Epithelial cell of esophagus (primary cell): Measurements from ENCODE around the gene DAD1.

Source experiments
- DNase-seq: peaks from one replicate; pipeline ENCODE4 v3.0.0; 2010; ENCODE audit warnings: low read depth
- H3K4me3 ChIP-seq: 2 replicates; pipeline ENCODE4 v1.5.1; 2011; ENCODE audit warnings: mild to moderate bottlenecking, low read length, control low read depth
- TF ChIP-seq, protein P1 (sequence below): IDR thresholded peaks from 2 replicates; pipeline ENCODE4 v1.5.1; 2011; ENCODE audit warnings: low read depth, mild to moderate bottlenecking, low read length, control low read depth, inconsistent platforms; ENCODE audit not compliant: insufficient read depth; ENCODE audit errors: missing control alignments

DAD1 gene

DNA sequence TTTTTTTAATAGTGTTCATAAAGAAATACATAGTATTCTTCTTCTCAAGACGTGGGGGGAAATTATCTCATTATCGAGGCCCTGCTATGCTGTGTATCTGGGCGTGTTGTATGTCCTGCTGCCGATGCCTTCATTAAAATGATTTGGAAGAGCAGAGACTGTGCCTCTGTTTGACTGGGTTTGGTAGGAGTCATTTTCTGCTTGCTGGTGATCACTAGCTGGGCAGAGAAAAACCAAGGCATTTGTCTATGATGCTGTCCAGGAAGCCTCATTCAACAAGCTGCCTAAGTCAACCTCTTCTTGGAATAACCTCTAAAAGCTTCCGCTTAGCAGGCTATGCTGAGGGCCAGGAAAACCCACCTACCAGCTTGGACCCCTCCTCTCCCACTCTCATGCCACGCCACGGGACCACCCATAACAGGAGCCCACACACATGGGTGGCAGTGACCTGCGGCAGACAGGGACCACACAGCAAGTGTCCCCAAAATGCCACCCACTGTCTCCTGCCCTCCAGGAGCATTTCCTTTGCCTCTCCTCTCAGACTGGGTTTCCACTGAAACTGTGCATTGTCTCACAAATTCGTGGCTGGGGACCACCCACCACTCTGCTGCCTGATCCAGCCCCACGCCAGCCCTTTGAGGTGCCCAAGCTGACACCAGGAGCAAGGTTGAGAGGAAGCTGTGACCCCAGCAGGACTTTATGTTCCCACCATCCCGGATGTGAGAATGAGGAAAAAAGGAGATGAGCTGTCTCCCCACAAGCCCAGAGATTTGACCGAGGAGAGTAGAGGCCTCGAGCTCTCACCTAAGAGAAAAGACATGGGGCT, 36.8 kb downstream of the DAD1 start:
- TF ChIP-seq, protein P1, sequence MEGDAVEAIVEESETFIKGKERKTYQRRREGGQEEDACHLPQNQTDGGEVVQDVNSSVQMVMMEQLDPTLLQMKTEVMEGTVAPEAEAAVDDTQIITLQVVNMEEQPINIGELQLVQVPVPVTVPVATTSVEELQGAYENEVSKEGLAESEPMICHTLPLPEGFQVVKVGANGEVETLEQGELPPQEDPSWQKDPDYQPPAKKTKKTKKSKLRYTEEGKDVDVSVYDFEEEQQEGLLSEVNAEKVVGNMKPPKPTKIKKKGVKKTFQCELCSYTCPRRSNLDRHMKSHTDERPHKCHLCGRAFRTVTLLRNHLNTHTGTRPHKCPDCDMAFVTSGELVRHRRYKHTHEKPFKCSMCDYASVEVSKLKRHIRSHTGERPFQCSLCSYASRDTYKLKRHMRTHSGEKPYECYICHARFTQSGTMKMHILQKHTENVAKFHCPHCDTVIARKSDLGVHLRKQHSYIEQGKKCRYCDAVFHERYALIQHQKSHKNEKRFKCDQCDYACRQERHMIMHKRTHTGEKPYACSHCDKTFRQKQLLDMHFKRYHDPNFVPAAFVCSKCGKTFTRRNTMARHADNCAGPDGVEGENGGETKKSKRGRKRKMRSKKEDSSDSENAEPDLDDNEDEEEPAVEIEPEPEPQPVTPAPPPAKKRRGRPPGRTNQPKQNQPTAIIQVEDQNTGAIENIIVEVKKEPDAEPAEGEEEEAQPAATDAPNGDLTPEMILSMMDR, result no peak
- no peak for DNase-seq
- no peak overlapping the region for H3K4me3 ChIP-seq

DNA sequence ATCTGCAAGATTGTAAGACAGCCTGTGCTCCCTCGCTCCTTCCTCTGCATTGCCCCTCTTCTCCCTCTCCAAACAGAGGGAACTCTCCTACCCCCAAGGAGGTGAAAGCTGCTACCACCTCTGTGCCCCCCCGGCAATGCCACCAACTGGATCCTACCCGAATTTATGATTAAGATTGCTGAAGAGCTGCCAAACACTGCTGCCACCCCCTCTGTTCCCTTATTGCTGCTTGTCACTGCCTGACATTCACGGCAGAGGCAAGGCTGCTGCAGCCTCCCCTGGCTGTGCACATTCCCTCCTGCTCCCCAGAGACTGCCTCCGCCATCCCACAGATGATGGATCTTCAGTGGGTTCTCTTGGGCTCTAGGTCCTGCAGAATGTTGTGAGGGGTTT, 37.4 kb downstream of the DAD1 start:
- H3K4me3 ChIP-seq, result no peak overlapping the region
- TF ChIP-seq, protein P1, result no peak
- DNase-seq, result no peak

GRCh38 chr14:22549981-22550673, 38.9 kb downstream of the DAD1 start:
- H3K4me3 ChIP-seq, result no peak overlapping the region
- TF ChIP-seq, protein P1, result no peak
- DNase-seq, result no peak

- H3K4me3 ChIP-seq, result no peak overlapping the region
- DNase-seq, result no peak
- TF ChIP-seq, protein P1, result no peak
Measured at GRCh38 chr14:22549324-22549962, 39.6 kb downstream of the DAD1 start.

- no peak for DNase-seq
- no peak overlapping the region for H3K4me3 ChIP-seq
- TF ChIP-seq, protein P1, result no peak
Measured at GRCh38 chr14:22547948-22548750, 40.9 kb downstream of the DAD1 start.

DNA sequence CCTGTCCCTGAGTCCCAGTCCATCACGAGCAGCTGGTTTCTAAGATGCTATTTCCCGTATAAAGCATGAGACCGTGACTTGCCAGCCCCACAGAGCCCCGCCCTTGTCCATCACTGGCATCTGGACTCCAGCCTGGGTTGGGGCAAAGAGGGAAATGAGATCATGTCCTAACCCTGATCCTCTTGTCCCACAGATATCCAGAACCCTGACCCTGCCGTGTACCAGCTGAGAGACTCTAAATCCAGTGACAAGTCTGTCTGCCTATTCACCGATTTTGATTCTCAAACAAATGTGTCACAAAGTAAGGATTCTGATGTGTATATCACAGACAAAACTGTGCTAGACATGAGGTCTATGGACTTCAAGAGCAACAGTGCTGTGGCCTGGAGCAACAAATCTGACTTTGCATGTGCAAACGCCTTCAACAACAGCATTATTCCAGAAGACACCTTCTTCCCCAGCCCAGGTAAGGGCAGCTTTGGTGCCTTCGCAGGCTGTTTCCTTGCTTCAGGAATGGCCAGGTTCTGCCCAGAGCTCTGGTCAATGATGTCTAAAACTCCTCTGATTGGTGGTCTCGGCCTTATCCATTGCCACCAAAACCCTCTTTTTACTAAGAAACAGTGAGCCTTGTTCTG, 41.6 kb downstream of the DAD1 start:
- no peak overlapping the region for H3K4me3 ChIP-seq
- no peak for DNase-seq
- TF ChIP-seq, protein P1, result no peak
